Measurements from ENCODE around the gene NCK2. TPM values are rescaled to one million over a fixed set of nuclear protein-coding genes. Genes with fewer than 3 reads are reported as not detected.
A peak's percentile ranks its signal among the peaks of the same experiment; 100 is the strongest.

The NCK2 gene
- total RNA-seq, 4 donors from 2014 or later: 59.8 to 130 (median 96.2) TPM

DNA sequence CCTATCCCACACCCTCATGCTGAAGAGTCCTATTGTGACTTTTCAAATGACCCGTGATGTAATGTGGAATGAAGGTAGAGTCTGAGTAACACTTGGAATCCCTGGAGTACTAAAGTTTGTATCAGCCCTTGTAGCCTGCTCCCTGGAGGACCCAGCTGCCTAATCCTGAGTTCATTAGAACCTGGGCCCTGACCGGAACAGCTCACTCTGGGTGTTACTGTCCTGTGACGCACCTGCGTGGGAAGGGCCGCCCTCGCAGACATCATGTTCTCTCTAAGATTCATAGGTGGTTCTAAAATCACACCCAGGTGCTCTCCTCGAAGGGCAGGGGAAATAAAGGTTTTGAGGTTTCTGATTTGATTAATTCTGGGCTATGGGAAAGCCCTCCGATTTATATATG, 62.3 kb downstream of the NCK2 start:
- H3K36me3 ChIP-seq: no peaks in the 10 kb centered on the region
- no peak for DNase-seq (ENCODE audit: extremely low spot score)
- H3K27ac ChIP-seq (replicated peaks in 1 of 4): no peak overlapping the region
- H3K4me3 ChIP-seq: no peak overlapping the region
- intact Hi-C loops (cut with DNase I): no loop called here
- H3K9me3 ChIP-seq: no peaks in the 10 kb centered on the region
- WGBS: 99% methylated on average over 8 of the region's 8 CpGs
- TF ChIP-seq, protein P1, sequence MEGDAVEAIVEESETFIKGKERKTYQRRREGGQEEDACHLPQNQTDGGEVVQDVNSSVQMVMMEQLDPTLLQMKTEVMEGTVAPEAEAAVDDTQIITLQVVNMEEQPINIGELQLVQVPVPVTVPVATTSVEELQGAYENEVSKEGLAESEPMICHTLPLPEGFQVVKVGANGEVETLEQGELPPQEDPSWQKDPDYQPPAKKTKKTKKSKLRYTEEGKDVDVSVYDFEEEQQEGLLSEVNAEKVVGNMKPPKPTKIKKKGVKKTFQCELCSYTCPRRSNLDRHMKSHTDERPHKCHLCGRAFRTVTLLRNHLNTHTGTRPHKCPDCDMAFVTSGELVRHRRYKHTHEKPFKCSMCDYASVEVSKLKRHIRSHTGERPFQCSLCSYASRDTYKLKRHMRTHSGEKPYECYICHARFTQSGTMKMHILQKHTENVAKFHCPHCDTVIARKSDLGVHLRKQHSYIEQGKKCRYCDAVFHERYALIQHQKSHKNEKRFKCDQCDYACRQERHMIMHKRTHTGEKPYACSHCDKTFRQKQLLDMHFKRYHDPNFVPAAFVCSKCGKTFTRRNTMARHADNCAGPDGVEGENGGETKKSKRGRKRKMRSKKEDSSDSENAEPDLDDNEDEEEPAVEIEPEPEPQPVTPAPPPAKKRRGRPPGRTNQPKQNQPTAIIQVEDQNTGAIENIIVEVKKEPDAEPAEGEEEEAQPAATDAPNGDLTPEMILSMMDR (IDR thresholded peaks at IDR 0.05): no peak
- TF ChIP-seq POLR2A (IDR thresholded peaks at IDR 0.05; ENCODE audit: low read depth): no peak
- TF ChIP-seq POLR2AphosphoS5 (IDR thresholded peaks at IDR 0.05): no peak
- TF ChIP-seq EP300 (IDR thresholded peaks at IDR 0.05): no peak
- no peaks in the 10 kb centered on the region for H3K27me3 ChIP-seq
- H3K4me1 ChIP-seq: peaks cover 36 to 63% (median 47%) of the 10 kb centered on the region in 4 donors

DNA sequence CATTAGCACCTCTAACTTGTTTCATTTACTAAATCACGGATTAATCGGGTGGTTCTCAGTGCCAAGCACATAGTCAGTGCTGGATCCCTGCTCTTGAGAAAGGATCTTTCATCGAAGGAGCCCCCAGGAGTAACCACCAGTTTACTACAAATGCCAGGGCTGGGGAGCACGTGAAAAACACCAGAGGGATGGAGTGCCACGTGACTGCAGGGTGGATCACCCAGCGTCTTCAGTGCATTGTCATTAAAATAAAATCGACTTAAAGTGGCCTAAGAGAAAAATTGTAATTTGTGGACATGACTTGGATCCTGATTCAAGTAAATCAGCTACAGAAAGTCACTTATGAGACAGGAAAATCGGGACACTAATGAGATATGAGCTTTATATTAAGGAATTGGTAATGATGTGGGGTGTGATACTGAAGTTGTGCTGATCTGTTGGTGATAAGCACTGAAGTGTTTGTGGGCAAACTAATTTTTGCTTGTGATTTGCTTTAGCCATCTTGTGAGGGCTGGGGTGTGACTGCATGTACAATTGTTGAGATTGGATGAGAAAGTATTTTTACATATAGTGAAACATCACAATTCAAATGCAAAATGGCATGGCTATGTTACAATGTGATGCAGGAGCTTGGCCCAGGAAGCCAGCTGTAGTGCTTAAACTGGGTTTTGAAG, 63.8 kb downstream of the NCK2 start:
- no peaks in the 10 kb centered on the region for H3K27me3 ChIP-seq
- H3K36me3 ChIP-seq: no peaks in the 10 kb centered on the region
- no peak for TF ChIP-seq POLR2A (IDR thresholded peaks at IDR 0.05; ENCODE audit: low read depth)
- no peak for TF ChIP-seq EP300 (IDR thresholded peaks at IDR 0.05)
- TF ChIP-seq POLR2AphosphoS5 (IDR thresholded peaks at IDR 0.05): no peak
- TF ChIP-seq, protein P1 (IDR thresholded peaks at IDR 0.05): no peak
- no peaks in the 10 kb centered on the region for H3K9me3 ChIP-seq
- DNase-seq (ENCODE audit: extremely low spot score): no peak
- peaks cover 42 to 64% (median 57%) of the 10 kb centered on the region in 4 donors for H3K4me1 ChIP-seq
- WGBS: 84% methylated on average over 8 of the region's 8 CpGs
- H3K27ac ChIP-seq (replicated peaks in 1 of 4): no peak overlapping the region
- no peak overlapping the region for H3K4me3 ChIP-seq
- intact Hi-C loops (cut with DNase I): no loop called here

DNA sequence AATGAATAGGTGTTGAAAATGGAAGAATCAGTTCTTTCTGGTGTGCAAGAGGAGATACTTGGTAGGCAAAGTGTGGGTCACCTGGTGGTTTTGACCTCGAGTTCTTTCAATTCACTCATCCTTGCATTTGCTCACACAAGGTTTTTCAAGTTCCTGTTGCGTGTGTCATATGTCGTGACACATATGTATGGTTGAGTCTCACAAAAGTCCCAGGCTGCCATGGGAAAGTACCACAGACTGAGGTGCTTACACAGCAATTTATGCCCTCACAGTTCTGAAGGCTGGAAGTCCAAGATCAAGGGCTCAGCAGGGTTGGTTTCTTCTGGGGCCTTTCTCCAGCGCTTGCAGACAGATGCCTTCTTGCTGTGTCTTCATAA, 64.4 kb downstream of the NCK2 start:
- intact Hi-C loops (cut with DNase I): no loop called here
- H3K36me3 ChIP-seq: no peaks in the 10 kb centered on the region
- H3K9me3 ChIP-seq: no peaks in the 10 kb centered on the region
- TF ChIP-seq EP300 (IDR thresholded peaks at IDR 0.05): no peak
- TF ChIP-seq POLR2A (IDR thresholded peaks at IDR 0.05; ENCODE audit: low read depth): no peak
- no peak for TF ChIP-seq POLR2AphosphoS5 (IDR thresholded peaks at IDR 0.05)
- TF ChIP-seq, protein P1 (IDR thresholded peaks at IDR 0.05): no peak
- H3K27ac ChIP-seq (replicated peaks in 1 of 4): no peak overlapping the region
- no peaks in the 10 kb centered on the region for H3K27me3 ChIP-seq
- H3K4me3 ChIP-seq: no peak overlapping the region
- DNase-seq (ENCODE audit: extremely low spot score): peak; percentile 66
- whole genome bisulfite sequencing: 79% methylated on average over 4 of the region's 4 CpGs
- H3K4me1 ChIP-seq: peaks cover 43 to 64% (median 57%) of the 10 kb centered on the region in 4 donors

DNA sequence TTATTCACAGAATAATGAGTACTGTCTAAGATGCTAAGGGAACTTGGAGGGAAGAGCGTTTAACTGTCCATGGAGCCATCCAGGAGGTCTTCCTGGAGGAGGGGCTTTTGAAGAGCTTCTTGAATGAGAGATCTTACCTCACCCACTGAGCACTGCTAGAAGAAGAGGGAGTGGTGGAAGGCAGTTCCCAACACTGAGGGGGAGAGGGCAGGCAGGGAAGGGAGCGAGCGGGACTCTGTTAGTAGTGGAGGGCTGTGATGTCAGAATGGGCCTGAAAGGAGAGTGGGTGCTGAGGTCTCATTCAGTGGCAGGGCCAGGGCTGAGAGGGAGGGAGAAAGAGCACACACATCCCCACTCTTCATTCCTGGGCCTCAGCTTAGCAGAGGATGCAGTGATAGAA, 65.0 kb downstream of the NCK2 start:
- intact Hi-C loops (cut with DNase I): no loop called here
- 80% methylated on average over 3 of the region's 3 CpGs for WGBS
- Histone ChIP-seq H3K4me3 (no peak overlapping the region), H3K4me1 (peaks cover 44 to 64% (median 57%) of the 10 kb centered on the region in 4 donors), H3K27ac (replicated peaks in 1 of 4) (peak overlapping the region in 1 of 4 donors; percentile 68), H3K9me3 (no peaks in the 10 kb centered on the region), H3K36me3 (no peaks in the 10 kb centered on the region), H3K27me3 (no peaks in the 10 kb centered on the region)
- no peak for TF ChIP-seq EP300 (IDR thresholded peaks at IDR 0.05)
- no peak for TF ChIP-seq POLR2A (IDR thresholded peaks at IDR 0.05; ENCODE audit: low read depth)
- TF ChIP-seq, protein P1 (IDR thresholded peaks at IDR 0.05): no peak
- no peak for TF ChIP-seq POLR2AphosphoS5 (IDR thresholded peaks at IDR 0.05)
- peak; percentile 21 for DNase-seq (ENCODE audit: extremely low spot score)
